Activated CD4-positive, alpha-beta T cell treated with anti-CD3 and anti-CD28 coated beads for 4 hours (primary cell): ENCODE data around the gene MRC1.

ENCODE experiments used
- DNase-seq, 2 donors: peaks; one replicate each; pipeline ENCODE4 v3.0.0-alpha.2; 2020

MRC1 gene

DNA sequence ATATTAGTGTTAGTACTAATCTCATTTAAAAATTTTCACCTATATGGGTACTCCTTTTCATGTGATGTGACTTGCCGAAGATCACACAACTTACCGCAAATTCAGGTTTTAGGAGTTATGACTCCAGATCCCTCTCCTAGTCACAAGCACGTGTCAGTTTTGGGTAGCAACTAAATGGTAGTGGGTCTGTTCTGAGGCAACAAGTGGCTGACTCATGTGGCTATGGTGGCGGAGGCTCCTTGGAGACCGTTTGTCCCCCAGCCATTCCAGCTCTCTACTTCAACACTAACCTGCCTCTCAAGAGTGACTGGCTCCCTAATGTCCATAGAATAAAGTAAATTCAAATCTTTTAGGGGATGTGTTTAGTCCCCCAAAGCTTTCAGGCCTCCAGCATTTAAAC lies 39.5 kb downstream of the MRC1 start:
- no peak for DNase-seq

DNA sequence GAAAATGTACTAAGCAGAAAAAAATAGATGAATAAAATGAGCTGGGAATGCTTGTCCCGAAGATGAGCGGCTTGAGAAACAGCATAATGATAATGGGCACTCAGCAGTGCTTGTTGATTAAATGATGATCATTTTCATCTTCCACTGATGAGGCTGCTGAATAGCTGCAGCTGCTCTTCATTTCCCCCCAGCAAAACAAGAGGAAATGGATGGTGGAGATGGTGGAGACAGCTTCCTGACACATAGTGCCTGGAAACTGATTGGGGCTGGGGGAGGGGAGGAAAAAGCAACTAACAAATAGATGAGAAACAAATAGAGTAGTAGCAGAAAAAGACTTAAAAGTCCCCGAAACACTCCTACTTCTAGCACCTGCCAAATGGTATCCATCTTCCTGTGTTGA lies 41.4 kb downstream of the MRC1 start:
- no peak for DNase-seq

DNA sequence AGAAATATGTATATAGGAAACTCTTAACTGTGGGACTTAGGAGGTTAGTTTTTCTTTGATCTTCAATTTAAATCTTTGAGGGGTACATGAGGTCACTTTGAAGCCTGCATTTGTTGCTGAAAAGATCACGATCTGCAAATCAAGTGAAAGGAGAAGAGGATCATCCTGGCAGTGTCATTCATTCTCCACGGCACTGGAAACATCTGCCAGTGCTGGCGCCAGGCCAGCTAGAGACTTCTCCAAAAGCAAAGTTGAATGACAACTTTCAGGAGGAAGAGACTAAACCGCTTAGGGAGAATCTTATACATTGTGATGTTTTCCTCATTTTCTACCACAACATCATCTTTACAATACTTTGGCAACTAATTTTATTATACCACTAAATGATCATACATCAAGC lies 42.5 kb downstream of the MRC1 start:
- DNase-seq = no peak

DNA sequence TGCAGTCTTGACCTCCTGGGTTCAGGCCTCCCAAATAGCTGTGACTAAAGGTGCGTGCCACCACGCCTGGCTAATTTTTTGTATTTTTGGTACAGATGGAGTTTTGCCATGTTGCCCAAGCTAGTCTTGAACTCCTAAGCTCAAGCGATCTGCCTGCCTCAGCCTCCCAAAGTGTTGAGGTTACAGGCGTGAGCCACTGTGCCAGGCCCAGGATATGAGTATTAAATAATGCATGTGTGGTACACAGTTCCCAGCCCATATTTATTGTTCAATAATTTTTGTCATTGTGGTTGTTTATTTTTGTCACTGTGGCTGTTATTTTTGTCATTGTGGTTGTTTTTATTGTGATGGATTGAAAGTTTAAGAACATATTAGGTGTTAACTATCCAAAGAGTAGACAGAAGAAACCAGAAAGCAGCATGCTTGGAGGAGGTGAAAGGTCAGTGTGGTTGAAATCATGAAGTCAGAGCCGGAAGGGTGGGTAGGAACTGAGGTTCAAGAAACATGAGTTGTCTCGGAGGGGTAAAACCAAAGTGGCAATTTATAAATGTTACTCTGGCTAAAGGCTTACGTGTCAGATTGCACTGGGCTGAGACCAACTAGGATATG lies 45.0 kb downstream of the MRC1 start:
- DNase-seq = no peak

DNA sequence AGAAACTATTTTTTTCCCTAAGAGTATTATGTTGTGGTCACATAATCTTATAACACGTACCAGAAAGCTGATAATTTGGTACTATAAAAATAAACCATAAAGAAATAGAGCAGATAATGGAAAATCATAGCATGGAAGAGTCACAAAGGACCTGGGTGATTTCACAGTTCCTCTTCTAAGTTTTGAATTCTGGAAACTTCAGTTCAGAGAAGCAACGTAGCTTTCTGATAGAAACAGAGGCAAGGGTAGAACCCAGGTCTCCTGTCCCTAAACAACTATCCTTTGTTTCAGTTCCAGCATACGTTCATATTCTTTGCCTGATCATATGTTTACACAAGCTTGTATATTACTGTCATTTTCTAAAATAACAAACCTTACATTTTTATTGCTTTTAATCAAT lies 47.9 kb downstream of the MRC1 start:
- no peak for DNase-seq

DNA sequence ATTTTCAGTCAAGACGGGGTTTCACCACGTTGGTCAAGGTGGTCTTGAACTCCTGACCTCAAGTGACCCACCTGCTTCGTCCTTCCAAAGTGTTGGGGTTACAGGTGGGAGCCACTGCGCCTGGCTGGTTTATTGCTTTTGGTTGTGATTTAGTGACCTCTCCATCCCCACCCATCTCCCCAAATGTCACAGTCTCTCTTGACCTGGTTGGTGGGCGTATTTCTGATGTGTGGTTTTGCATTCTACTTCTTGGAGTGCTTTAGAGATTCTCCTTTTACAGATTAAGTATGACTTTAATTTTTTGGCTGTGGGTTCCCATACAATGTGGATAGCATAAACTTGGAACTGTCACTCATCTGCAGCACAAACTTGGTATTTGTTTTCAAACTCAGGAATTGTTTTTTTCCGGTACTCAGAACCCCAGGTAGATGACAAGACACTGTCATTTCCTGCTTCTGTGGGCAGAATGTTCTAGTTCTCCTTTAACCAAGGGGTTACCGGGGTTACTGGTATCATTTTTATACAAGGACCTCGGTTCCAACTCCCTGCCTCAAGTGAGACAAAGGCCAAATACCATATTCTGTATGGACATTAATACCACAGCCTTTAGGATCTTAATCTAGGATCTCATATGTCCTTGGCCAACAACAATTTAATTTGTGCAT lies 50.5 kb downstream of the MRC1 start:
- DNase-seq = no peak

DNA sequence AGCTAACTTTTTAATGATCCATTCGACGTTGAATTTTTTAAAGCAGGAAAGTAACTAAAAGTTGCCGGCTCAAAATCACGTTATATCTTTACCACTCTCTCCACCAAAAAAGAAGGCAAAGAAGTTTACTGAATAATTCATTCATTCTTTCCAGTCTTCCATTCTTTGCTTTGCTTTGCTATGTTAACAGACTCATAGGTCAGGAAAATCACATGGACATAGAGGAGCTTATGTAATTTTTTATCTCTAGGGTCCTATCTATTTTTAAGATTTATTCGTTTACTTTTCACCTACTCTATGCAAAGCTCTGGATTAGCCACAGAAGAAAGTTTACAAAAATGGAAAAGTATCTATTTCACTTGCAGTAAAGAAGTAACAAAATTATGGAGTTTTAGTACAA lies 52.6 kb downstream of the MRC1 start:
- DNase-seq = no peak

DNA sequence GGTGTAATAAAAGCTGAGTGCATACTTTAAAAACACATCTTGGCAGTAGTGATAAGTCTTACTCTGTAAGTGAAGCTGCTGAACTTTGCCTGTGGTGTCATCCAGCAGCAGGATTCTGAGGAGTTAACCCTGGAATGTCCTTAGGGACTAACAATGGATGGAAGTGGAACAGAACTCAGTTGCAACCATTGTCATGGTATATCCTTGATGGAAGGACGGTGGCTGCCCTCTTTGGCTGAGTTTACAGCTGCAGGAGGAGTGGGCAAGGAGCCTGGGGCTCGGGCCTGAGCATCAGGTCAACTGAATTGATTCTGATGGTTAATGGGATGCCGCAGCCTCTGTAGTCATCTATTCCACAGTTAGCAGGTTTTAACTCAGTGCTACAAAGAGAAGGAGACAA lies 56.2 kb downstream of the MRC1 start:
- DNase-seq = no peak

GRCh38 chr10:17866346-17866745 lies 57.2 kb downstream of the MRC1 start:
- no peak for DNase-seq

DNA sequence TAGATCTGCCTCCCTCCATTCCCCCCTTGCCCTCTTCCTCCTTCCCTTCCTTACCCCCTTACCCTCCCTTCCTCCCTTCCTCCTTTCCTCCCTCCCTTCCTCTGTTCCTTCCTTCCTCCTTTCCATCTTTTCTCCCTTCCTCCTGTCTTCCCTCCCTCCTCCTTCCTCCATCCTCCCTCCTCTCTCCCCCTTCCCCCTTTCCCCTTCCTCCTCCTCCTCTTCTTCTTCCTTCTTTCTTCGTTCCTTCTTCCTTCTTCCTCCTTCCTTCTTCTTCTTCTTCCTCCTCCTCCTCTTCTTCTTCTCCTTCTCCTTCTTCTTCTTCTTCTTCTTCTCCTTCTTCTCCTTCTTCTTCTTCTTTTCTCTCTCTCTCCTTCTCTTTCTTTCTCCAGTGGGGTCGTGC lies 57.9 kb downstream of the MRC1 start:
- DNase-seq = no peak

DNA sequence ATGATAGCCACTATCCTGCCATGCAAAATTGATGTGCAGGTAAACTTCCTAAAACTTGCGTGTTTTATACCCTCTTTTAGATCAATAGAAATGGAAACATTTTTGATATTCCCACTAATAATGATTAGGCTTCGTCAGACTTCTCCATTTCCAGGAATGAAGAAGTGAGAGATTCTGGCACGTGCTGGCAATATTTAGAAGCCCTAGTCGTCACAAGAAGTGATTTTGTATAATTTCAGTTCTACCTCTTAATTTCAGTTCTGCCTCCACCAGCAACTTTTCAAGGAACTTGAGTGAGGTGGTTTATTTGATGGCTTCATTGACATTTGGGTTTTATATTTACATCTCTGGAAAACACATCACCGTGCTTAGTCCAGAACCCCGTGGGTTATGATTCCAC lies 61.9 kb downstream of the MRC1 start:
- DNase-seq = no peak

DNA sequence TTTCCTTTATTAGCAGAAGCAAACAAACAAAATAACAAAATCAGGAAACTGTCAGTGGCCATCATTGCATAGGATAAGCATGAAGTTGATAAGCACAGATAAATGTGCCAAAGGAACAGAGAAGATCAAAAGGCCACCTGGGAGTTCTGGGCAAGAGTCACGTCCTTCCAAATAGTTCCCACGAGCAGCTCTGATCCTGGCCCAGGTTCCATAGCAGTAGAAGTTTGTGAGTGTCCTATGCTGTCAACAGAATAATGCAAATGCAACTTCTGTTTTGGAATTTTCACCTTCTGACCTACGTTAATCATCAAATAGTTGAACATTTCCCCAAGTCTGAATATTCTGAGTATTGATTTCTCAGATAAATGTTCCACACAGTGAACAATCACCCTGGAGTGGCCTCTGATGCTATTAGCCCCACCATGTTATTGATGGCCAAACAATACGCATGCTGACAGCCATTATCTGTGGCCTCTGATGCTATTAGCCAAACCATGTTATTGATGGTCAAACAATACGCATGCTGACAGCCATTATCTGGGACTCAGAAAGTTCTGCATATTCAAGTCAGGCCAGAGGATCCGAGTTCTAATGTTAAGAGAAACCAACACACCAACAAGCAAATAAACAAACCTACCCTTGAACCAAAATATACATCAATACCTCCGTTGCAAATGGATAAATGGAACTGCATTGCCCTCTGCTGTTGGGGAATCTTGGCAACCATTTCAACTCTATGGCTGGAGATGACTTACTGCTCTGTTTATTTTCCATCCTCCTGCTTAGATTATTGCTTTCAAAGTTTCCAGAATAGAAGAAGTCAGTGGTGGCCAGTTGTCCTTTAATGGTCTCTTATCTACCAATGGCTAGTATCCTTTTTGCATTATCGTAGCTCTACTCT lies 63.3 kb downstream of the MRC1 start:
- DNase-seq = no peak

- no peak for DNase-seq
Observed at GRCh38 chr10:17873946-17874345, 64.8 kb downstream of the MRC1 start.

- DNase-seq = no peak
Observed at GRCh38 chr10:17877121-17877520, 68.0 kb downstream of the MRC1 start.

- DNase-seq = no peak
Observed at GRCh38 chr10:17878896-17879295, 69.7 kb downstream of the MRC1 start.

DNA sequence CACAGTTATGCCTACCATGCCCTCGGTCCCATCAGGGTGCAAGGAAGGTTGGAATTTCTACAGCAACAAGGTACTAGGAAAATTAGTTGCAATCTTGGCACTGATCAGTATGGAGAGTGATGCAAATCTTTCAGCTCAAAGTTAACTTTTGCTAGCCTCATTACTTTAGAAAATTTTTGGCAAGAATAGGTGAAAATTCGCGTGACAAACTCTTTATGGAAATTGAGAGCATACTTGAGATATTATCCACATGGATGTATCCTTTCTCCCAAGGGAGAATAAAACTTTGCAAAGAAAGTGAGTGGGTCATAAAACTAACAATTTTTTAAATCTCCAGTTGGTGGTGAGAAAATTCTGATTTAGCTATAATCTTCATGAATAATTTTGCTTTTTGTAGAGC lies 71.5 kb downstream of the MRC1 start:
- DNase-seq = no peak

- no peak for DNase-seq
Observed at GRCh38 chr10:17882557-17882956, 73.4 kb downstream of the MRC1 start.

DNA sequence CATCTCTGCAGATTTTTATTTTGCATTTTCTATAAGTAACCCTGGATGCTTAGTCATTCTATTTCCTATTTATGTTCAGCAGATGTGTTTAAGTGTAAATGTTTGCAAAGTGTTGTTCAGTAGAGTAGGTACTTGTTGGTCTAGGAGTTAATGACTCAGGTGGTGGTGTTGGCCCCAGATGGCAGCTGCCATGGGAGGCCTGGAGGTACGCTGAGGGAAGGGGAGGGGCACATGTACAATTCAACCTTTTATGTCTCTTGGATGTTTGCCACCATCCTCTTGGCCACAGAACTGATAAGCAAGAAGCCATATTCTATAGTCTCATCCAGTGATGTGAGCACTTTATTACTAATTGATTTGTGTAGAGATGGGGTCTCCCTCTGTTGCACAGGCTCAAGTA lies 74.5 kb downstream of the MRC1 start:
- DNase-seq = no peak

- DNase-seq = no peak
Observed at GRCh38 chr10:17888189-17888588, 79.0 kb downstream of the MRC1 start.

- no peak for DNase-seq
Observed at GRCh38 chr10:17891435-17891834, 82.3 kb downstream of the MRC1 start.

GRCh38 chr10:17904564-17904963 lies 95.4 kb downstream of the MRC1 start:
- DNase-seq = no peak

- DNase-seq = no peak
Observed at GRCh38 chr10:17905491-17905890, 96.3 kb downstream of the MRC1 start.

DNA sequence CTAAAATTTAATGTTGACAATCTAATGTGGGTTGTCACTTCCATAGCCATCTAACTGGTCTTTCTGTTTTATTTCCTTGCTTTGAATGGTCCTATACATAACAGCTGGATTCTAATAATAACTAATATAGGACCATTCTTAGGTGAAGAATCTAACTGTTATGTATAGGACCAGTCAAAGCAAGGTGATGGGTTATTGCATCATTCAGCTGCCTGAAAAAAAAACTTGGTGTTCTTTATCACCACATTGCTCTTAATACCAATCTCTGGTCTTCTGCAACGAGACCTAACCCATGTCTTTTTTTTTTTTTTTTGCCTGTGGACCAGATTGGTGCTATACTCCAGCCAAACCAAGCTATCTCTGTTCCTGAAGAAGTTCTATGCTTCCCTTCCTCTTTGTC lies 96.9 kb downstream of the MRC1 start:
- DNase-seq = no peak

- DNase-seq = no peak
Observed at GRCh38 chr10:17907641-17908040, 98.5 kb downstream of the MRC1 start.
